GM11168 (cell line): Measurements from ENCODE around the gene MCM3.

Source experiments
- in situ Hi-C: fragments of 300-500 bp; cut with MboI; formaldehyde crosslinking; loops from one replicate; pipeline ENCODE4 v1.12.0; 2022; ENCODE audit warnings: low sequenced_read_pairs; ENCODE audit not compliant: unreplicated experiment

Gene MCM3

GRCh38 chr6:52284460-52285176 is at the start of gene MCM3:
Gene MCM3 (minus strand): TSS chr6:52284742. CDS start chr6:52284674, 68 bp downstream.
- in situ Hi-C loops: no loop called here

GRCh38 chr6:52333840-52334200 is 49.3 kb upstream of the MCM3 start:
- in situ Hi-C loops: no loop called here

DNA sequence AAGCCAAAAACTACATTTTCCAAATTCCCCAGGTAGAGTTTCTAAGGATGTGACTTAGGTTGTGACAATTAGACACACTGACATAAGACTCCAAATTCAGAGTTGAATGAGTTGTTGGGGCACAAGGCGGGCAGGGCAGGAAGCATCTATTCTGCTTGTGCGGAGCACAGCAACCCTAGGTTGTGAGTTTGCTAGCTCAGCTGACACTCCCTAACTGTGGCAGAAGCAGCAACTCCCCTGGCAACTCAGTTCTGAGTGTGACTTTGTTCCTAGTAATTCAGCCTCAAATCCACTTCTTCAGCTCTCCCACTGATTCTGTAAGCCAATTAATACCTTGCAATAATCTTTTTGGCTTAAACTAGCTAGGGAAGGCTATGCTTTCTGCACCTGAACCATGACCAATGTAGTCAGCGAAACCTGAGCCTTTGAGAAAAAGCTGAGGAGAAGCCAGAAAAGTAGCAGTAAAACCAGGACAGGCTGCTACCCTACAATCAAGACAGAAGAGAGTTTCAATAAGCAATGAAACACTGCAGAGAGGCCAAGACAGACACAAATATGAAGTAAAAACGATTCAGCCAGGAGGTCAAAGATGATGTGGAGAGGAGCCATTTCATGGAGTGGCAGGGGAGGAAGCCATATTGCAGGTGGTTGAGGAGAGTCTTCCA is 47.4 kb upstream of the MCM3 start:
- in situ Hi-C loops: no loop called here

DNA sequence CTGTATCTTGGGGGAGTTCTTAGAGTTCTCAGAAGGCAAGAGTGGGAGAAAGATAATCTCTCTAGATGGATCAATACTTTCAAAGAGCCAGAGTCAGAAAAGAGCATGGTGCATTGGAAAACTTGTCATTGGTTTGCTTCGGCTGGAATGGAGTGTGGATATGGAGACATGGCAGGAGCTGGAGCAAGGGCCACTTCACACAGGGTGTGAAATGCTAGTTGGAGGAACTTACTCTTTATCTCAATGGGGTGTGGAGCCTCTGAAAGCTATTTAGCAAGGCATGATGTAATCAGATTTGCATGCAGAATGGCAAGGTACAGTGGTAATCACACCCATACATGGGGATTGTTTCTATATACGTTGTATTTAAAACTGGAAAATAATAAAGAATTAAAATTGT is 45.9 kb upstream of the MCM3 start:
- in situ Hi-C loops: no loop called here

DNA sequence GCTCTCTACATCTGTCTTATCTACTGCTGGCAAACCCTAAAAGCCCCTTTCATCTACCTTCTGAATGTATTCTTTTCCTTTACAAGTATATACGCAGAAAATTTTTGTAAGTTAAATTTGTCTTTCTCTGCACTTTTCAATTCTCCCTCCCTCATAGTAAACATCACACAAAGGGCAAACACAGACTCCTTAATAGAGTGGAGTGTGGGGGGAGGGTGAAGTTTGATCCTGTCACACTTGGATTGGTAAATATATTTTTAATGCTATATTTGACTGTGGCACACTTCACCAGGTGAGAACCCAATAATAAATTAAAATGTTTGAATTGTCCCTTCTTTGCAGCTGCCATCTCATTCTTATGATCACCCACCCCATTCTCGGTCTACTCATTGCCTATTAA is 44.2 kb upstream of the MCM3 start:
- in situ Hi-C loops: no loop called here

DNA sequence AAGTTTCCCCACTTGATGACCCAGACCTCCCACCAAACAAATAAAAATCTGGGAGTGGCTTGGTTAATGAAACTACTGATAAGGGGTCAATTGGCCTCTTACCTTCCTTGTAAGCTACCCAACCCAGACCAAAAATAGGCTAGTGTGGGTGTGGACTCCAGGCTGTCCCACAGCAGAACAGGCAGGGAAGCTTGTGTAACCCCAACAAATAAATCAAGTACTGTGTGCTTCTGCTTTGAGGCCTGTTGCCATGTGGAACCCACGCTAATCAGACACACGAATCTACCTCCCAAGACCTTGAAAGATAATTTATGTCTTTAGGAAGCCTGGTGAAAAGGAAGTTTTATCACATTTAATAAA is 43.7 kb upstream of the MCM3 start:
- in situ Hi-C loops: no loop called here

DNA sequence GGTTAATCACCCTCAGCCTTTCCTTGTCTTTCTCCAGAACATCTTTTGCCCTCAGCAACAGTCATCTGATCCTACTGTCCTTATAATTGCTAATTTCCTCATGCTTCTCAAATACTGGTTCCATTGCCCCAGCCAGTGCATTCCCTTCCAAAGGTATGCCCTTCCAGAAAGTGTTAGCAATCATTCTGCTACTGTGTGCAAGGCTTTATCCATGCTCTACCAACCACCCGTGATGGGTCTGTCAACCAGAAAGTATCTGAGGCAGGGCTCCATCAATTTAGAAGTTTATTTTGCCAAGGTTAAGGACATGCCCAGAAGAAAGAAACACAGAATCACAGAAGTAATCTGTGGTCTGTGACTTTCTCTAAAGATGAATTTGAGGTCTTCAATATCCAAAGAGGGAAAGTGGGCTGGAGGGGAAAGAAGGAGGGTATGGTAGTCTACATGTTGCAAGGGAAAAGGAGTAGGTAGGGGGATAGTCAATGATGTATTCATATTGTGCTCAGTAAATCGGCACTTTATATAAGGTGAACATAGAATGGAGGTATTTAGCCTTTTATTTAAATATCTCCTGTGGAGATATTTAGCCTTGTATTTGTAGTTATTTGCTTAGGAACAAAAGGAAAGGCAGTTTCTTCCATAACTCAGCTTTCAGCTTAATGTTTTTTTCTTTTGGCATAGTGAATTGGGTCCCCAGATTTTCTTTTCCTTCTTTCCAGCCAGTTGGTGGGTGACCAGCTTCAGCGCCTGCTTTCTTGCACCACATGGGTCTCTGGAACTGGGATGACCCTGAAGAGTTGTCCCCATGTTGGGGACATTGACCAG is 42.2 kb upstream of the MCM3 start:
- in situ Hi-C loops: no loop called here

DNA sequence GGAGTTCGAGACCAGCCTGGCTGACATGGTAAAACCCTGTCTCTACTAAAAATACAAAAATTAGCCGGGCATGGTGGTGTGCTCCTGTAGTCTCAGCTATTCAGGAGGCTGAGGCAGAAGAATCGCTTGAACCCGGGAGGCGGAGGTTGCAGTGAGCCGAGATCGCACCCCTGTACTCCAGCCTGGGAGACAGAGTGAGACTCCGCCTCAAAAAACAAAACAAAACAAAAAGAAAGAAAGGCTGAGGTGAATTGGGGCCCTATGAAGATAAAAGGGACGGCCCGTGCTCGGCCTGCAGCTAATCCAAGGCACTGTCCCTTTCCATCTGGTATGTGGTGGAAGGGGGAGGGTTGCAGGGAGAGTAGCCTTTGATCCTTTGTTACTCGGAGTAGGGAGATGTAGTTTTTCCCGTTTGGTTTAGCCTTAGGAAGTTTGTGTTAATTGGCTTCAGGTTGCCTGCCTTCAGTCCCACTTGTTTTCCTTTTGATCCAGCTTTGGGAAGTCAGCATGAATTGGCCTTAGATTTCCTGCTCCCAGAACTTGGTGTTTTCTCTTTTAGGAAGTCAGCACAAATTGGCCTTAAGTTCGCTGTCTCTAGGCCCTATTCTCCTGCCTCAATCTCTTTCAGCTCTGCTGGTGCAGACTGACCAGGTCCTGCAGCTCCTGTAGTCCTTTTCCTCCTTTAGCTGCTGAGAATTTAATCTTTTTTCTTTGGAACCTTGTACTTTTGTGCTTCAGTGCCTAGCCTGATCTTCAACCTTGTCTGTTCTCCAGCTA is 41.3 kb upstream of the MCM3 start:
- in situ Hi-C loops: no loop called here

DNA sequence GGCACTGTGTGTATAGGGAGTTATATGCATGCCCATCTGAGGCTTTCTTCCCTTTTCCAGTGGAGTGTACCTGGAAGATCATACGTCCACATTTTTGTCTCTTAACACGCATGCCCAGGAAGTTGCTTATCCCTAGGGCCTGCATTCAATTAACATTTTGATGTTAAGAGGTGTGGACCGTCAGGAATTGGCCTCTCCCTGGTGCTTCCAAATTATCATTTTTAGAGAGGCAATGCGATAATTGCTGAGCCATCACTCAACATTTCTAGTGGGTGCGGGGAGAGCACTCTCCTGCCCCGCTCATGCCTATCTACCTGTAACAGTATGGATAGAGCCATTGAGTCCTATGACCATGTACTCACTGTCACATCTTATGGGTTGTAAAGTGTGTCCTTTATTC is 39.6 kb upstream of the MCM3 start:
- in situ Hi-C loops: no loop called here

DNA sequence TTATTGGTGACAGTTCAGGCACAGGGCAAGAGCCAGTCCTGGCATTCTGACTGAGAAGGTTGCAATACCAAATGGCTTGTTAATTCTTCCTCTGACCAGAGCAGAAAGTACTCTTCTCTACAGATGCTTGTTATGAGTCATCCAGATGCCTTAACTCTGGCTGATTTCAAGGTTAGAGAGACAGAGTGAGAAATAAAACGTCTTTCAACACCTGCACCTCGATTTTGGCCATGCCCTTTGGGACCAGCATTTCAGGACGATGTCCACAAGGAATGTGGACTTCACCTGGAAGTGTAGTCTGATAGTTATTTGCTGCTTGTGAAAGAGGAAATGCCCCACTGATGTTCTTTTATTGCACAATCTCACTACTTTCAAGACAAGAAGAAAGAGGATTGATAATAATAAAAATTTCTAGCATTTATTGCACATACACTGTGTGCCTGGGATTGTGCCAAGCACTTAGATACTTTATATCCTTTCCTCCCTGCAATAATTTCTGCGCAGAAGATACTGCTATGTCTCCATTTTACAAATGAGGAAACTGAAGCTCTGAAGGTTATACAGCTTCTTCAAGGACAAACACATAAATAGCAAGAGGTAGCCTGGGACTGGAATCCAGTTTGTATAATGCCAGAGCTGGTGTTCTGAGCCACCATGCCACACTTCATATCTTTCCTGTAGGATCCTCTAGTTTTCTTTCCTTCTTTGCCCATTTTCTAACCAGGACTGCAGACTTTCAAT is 33.5 kb upstream of the MCM3 start:
- in situ Hi-C loops: no loop called here

- in situ Hi-C loops: no loop called here
Measured at GRCh38 chr6:52317211-52317610, 32.7 kb upstream of the MCM3 start.

- in situ Hi-C loops: no loop called here
Measured at GRCh38 chr6:52314752-52315151, 30.2 kb upstream of the MCM3 start.

DNA sequence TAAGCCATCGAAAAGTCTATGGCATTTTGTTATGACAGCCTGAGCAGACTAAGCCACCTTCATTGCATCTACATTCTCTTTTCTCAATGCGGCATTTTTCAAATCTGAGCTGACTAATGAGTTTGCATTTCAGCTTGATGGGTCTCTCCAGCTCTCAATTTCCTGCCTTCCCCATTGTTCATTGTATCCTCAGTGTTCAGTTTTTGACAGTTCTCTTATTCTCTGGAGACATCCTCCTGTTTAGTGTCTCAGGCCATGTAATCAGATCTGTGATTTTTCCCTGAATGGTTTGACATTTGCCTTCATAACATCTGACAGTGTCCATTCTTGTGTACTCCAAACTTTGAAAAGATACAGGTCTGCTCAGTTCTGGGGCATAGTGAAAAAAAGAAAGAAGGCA is 27.9 kb upstream of the MCM3 start:
- in situ Hi-C loops: no loop called here

DNA sequence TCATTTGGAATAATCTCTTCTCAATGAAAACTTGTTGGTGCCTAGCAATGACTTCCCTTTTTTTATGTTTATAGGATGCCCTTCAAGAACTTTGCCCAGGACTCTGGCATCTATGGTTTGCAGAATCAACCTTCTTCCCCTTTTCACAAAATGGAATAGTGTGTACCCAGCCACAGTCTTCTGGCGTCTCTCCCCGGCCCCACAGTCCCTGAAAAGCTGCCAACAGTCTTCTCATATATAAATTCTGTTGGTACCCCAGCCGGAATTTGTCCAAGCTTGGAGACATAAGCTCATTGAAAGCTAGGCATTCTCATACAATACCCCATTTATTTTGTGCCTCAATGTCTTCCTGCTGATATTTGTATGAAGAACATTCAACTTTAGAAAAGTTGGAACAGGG is 26.4 kb upstream of the MCM3 start:
- in situ Hi-C loops: no loop called here

- in situ Hi-C loops: no loop called here
Measured at GRCh38 chr6:52307900-52308372, 23.4 kb upstream of the MCM3 start.

DNA sequence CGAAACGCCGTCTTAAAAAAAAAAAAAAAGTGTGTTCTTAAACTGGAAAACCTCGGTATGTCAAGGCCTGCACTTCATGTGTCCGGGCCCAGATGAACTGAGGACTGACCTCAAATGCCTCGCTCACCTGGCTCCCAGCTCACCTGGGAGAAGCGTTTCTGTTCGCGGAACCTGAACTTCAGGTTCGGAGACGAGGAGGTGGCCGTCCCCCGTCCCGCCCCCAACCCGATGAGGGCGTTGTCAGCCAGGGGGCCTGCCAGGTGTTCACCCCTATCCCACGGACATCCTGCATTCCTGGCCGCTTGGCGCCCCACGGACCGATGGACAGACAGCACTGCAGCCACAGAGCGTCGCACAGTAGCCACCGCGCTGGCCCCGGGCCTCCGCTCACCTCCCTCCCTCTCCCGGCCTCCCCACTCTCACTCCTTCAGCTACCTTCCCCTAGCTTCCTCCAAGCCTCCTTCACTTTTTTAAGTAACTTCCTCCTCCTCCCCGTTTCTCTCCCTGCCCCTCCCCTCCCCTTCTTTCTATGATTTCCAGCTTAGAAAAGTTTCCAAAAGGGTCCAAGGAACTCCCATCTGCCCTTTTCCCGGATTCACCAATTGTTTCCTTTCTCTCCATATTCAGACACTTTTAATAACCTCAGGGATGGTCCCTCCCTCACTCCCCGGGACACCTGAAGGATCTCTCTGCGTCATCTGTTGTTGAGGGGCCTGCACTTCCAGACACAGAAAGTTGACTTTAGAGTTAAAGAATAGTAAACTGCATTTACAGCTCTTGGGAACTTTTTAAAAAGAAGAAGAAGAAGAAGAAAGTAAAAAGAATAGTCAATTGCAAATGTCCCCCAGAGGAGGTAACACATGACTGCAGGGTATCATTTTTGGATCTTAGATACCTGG is 22.7 kb upstream of the MCM3 start:
- in situ Hi-C loops: no loop called here

DNA sequence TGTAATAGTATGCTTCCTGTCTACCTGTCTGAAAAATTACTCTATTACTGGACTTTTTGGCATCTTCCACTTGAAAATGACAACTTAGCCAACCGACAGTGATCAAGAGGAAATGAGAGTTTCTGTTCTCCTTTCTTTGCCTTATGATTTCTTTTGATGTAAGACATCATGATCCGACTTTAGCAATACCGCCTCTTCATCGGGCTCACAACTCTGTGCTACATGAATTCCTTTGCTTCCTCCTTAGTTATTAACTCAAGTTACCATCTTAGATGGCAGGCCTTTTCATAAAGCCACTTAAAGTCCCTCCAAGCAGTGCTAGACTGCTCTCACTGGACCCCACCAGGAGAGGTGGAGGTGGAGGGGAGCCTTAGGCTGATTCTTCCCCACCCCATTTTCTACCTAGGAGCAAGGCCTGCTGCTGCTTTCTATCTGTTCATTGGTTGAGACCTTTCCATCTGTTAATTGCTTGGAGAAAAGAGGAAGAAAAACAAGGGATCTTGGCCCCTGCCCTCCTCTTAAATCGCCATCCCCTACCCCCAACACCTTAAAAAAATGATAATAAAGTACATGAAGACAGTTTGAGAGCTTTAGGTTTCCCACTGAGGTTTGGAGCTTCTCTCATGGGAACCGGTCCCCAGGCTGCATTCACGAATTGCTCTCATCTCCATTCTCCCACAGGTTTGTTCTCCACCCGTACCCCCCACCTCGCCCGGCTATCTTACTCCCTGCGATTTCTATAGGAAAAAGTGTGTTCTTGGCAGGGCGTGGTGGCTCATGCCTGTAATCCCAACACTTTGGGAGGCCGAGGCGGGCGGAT is 21.6 kb upstream of the MCM3 start:
- in situ Hi-C loops: no loop called here

DNA sequence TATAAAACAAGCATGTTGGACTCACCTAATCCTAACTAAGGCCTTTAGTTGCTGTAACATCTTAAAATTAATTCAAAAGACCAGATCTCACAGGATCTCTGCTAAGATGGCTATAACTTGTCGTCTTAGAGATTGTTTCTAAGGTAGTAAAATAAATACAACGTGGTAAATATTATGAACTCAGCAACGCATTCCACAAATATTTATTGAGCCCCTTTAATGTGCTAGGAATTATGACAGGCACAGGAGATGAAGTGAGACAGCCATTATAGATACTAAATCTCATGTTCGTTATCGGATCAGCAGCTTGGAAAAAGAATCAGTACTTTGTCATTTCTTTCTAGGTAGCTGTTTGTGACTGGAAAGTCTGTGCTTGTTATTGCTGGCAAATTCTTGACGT is 20.9 kb upstream of the MCM3 start:
- in situ Hi-C loops: no loop called here
